Natural killer cell treated with Interleukin-12 subunit alpha and Interleukin-12 subunit beta and Interleukin-15 and Interleukin-18, amount 100 ng/mL, for 72 hours (primary cell): Measurements from ENCODE around the gene PRND. TPM values are rescaled to one million over a fixed set of nuclear protein-coding genes. Genes with fewer than 3 reads are reported as not detected.

Experiments
- ATAC-seq, 2 donors: fragments of 150-1000 bp; cut with Tn5 transposase in 1 of 2; sonication (Bioruptor Pico), chemical (Tn5 transposase) in 1 of 2; 2 replicates each; pipeline ENCODE4 v1.10.0; 2021
- DNase-seq: peaks from one replicate; pipeline ENCODE4 v3.0.0; 2022; ENCODE audit warnings: low spot score
- H3K27ac Mint-ChIP-seq, 2 donors: 1 replicate in 1 of 2; 2 replicates in 1 of 2; pipeline ENCODE4 v1.8.0; 2022; ENCODE audit warnings: mixed read lengths in 2 of 2, mild to moderate bottlenecking in 1 of 2, moderate library complexity in 1 of 2
- H3K27me3 Mint-ChIP-seq, 2 donors: 1 replicate in 1 of 2; 2 replicates in 1 of 2; pipeline ENCODE4 v1.8.0; 2022; ENCODE audit warnings: mixed read lengths in 2 of 2
- H3K36me3 Mint-ChIP-seq: one replicate; pipeline ENCODE4 v1.8.0; 2022; ENCODE audit warnings: mixed read lengths
- H3K4me1 Mint-ChIP-seq, 2 donors: 1 replicate in 1 of 2; 2 replicates in 1 of 2; pipeline ENCODE4 v1.8.0; 2022; ENCODE audit warnings: low read depth in 2 of 2, mixed read lengths in 2 of 2, mild to moderate bottlenecking in 1 of 2
- H3K4me3 Mint-ChIP-seq: one replicate; pipeline ENCODE4 v1.8.0; 2022; ENCODE audit warnings: mixed read lengths
- H3K9me3 Mint-ChIP-seq: 2 replicates; pipeline ENCODE4 v1.8.0; 2022; ENCODE audit warnings: mixed read lengths
- total RNA-seq, 2 donors: library from RNA; stranded (reverse); gene quantifications; one replicate each; pipeline ENCODE4 v1.2.3, GENCODE V29; 2022

PRND gene
- total RNA-seq: not detected

- Mint-ChIP-seq H3K4me1 (peaks cover 6 to 17% of the 10 kb centered on the region in 2 donors), H3K36me3 (no peaks in the 10 kb centered on the region), H3K27ac (no peak within 1 kb of the TSS), H3K27me3 (peaks cover 0 to 3% of the 10 kb centered on the region in 2 donors), H3K9me3 (no peaks in the 10 kb centered on the region), H3K4me3 (no peak within 1 kb of the TSS)
- ATAC-seq: no peak
- peak; percentile 32 for DNase-seq
These were observed at the start of gene PRND for GRCh38 chr20:4721719-4722118. PRND (plus strand) TSS chr20:4721909; CDS start chr20:4724552, 2,643 bp downstream.

- no peak overlapping the region for H3K27ac Mint-ChIP-seq
- DNase-seq: no peak
- no peaks in the 10 kb centered on the region for H3K36me3 Mint-ChIP-seq
- H3K9me3 Mint-ChIP-seq: no peaks in the 10 kb centered on the region
- ATAC-seq: no peak
- H3K4me1 Mint-ChIP-seq: peaks cover 7 to 10% of the 10 kb centered on the region in 2 donors
- no peaks in the 10 kb centered on the region for H3K27me3 Mint-ChIP-seq
- H3K4me3 Mint-ChIP-seq: no peak overlapping the region
These were observed 48.8 kb upstream of the PRND start for GRCh38 chr20:4672948-4673347.

- DNase-seq (no peak), ATAC-seq (no peak)
- H3K4me1 Mint-ChIP-seq: peaks cover 12 to 13% of the 10 kb centered on the region in 2 donors
- no peaks in the 10 kb centered on the region for H3K36me3 Mint-ChIP-seq
- H3K27ac Mint-ChIP-seq: no peak overlapping the region
- no peaks in the 10 kb centered on the region for H3K27me3 Mint-ChIP-seq
- no peak overlapping the region for H3K4me3 Mint-ChIP-seq
- H3K9me3 Mint-ChIP-seq: no peaks in the 10 kb centered on the region
These were observed 48.2 kb upstream of the PRND start for GRCh38 chr20:4673371-4674001.

GRCh38 chr20:4674672-4675071 lies 47.0 kb upstream of the PRND start:
- H3K4me3 Mint-ChIP-seq: no peak overlapping the region

GRCh38 chr20:4677846-4678245 lies 43.9 kb upstream of the PRND start:
- peak overlapping the region; percentile 1 to 12 for H3K27ac Mint-ChIP-seq

More at GRCh38 chr20:4674672-4675071, 47.0 kb upstream of the PRND start:
- Mint-ChIP-seq H3K27ac (no peak overlapping the region), H3K36me3 (no peaks in the 10 kb centered on the region), H3K4me1 (peaks cover 13% of the 10 kb centered on the region in 2 donors), H3K9me3 (no peaks in the 10 kb centered on the region), H3K27me3 (no peaks in the 10 kb centered on the region)
- ATAC-seq (no peak), DNase-seq (no peak)

GRCh38 chr20:4681401-4681800 lies 40.3 kb upstream of the PRND start:
- Mint-ChIP-seq H3K4me1 (peaks cover 41 to 57% of the 10 kb centered on the region in 2 donors), H3K36me3 (no peaks in the 10 kb centered on the region), H3K27me3 (no peaks in the 10 kb centered on the region), H3K4me3 (no peak overlapping the region), H3K27ac (no peak overlapping the region), H3K9me3 (no peaks in the 10 kb centered on the region)
- ATAC-seq: no peak
- no peak for DNase-seq

More at GRCh38 chr20:4677846-4678245, 43.9 kb upstream of the PRND start:
- no peak for DNase-seq
- peaks cover 13 to 24% of the 10 kb centered on the region in 2 donors for H3K4me1 Mint-ChIP-seq
- no peaks in the 10 kb centered on the region for H3K9me3 Mint-ChIP-seq
- no peaks in the 10 kb centered on the region for H3K27me3 Mint-ChIP-seq
- no peaks in the 10 kb centered on the region for H3K36me3 Mint-ChIP-seq
- H3K4me3 Mint-ChIP-seq: no peak overlapping the region
- ATAC-seq: no peak

GRCh38 chr20:4681991-4682401 lies 39.7 kb upstream of the PRND start:
- ATAC-seq: no peak
- Mint-ChIP-seq H3K27me3 (no peaks in the 10 kb centered on the region), H3K27ac (peak overlapping the region in 1 of 2 donors; percentile 96), H3K4me1 (peaks cover 41 to 57% of the 10 kb centered on the region in 2 donors), H3K4me3 (no peak overlapping the region), H3K36me3 (no peaks in the 10 kb centered on the region), H3K9me3 (no peaks in the 10 kb centered on the region)
- DNase-seq: no peak

- Mint-ChIP-seq H3K4me1 (peaks cover 44 to 57% of the 10 kb centered on the region in 2 donors), H3K27me3 (no peaks in the 10 kb centered on the region), H3K27ac (peak overlapping the region; percentile 96 to 98), H3K36me3 (peaks cover 3% of the 10 kb centered on the region), H3K4me3 (peak overlapping the region; percentile 44), H3K9me3 (no peaks in the 10 kb centered on the region)
- DNase-seq: no peak
- no peak for ATAC-seq
These were observed 39.0 kb upstream of the PRND start for GRCh38 chr20:4682682-4683081.

GRCh38 chr20:4683261-4683660 lies 38.4 kb upstream of the PRND start:
- DNase-seq (no peak), ATAC-seq (no peak)
- H3K4me3 Mint-ChIP-seq: peak overlapping the region; percentile 44
- H3K9me3 Mint-ChIP-seq: no peaks in the 10 kb centered on the region
- no peaks in the 10 kb centered on the region for H3K27me3 Mint-ChIP-seq
- H3K27ac Mint-ChIP-seq: peak overlapping the region; percentile 96 to 98
- peaks cover 4% of the 10 kb centered on the region for H3K36me3 Mint-ChIP-seq
- H3K4me1 Mint-ChIP-seq: peaks cover 43 to 57% of the 10 kb centered on the region in 2 donors

GRCh38 chr20:4684837-4685413 lies 36.8 kb upstream of the PRND start:
- no peaks in the 10 kb centered on the region for H3K27me3 Mint-ChIP-seq
- ATAC-seq (no peak), DNase-seq (no peak)
- H3K27ac Mint-ChIP-seq: peak overlapping the region; percentile 96 to 98
- peak overlapping the region; percentile 90 for H3K4me3 Mint-ChIP-seq
- no peaks in the 10 kb centered on the region for H3K9me3 Mint-ChIP-seq
- peaks cover 4% of the 10 kb centered on the region for H3K36me3 Mint-ChIP-seq
- peaks cover 58 to 69% of the 10 kb centered on the region in 2 donors for H3K4me1 Mint-ChIP-seq

GRCh38 chr20:4685923-4686221 lies 35.8 kb upstream of the PRND start:
- ATAC-seq: no peak
- H3K36me3 Mint-ChIP-seq: peaks cover 8% of the 10 kb centered on the region
- no peaks in the 10 kb centered on the region for H3K27me3 Mint-ChIP-seq
- peak overlapping the region; percentile 90 for H3K4me3 Mint-ChIP-seq
- H3K27ac Mint-ChIP-seq: peak overlapping the region; percentile 96 to 98
- peaks cover 62 to 76% of the 10 kb centered on the region in 2 donors for H3K4me1 Mint-ChIP-seq
- DNase-seq: no peak
- H3K9me3 Mint-ChIP-seq: no peaks in the 10 kb centered on the region

- H3K27ac Mint-ChIP-seq: peak overlapping the region; percentile 84 to 93
- no peaks in the 10 kb centered on the region for H3K27me3 Mint-ChIP-seq
- peaks cover 66 to 76% of the 10 kb centered on the region in 2 donors for H3K4me1 Mint-ChIP-seq
- H3K36me3 Mint-ChIP-seq: peaks cover 21% of the 10 kb centered on the region
- no peaks in the 10 kb centered on the region for H3K9me3 Mint-ChIP-seq
- H3K4me3 Mint-ChIP-seq: peak overlapping the region; percentile 86
- no peak for DNase-seq
- ATAC-seq: no peak
These were observed 33.4 kb upstream of the PRND start for GRCh38 chr20:4688305-4688704.

GRCh38 chr20:4689220-4689619 lies 32.5 kb upstream of the PRND start:
- peaks cover 24% of the 10 kb centered on the region for H3K36me3 Mint-ChIP-seq

GRCh38 chr20:4691753-4692152 lies 30.0 kb upstream of the PRND start:
- ATAC-seq (no peak), DNase-seq (no peak)
- Mint-ChIP-seq H3K9me3 (no peaks in the 10 kb centered on the region), H3K4me3 (no peak overlapping the region), H3K27ac (no peak overlapping the region), H3K4me1 (peaks cover 59 to 74% of the 10 kb centered on the region in 2 donors), H3K27me3 (no peaks in the 10 kb centered on the region), H3K36me3 (peaks cover 42% of the 10 kb centered on the region)

More at GRCh38 chr20:4689220-4689619, 32.5 kb upstream of the PRND start:
- Mint-ChIP-seq H3K27me3 (no peaks in the 10 kb centered on the region), H3K4me3 (peak overlapping the region; percentile 74), H3K9me3 (no peaks in the 10 kb centered on the region), H3K27ac (peak overlapping the region; percentile 84 to 93), H3K4me1 (peaks cover 63 to 71% of the 10 kb centered on the region in 2 donors)
- no peak for ATAC-seq
- no peak for DNase-seq
